GM19397 (cell line): ENCODE data around the gene POMP.
"Not testable (repeated sequence)": the region's sequence is repeated elsewhere in the genome, so short reads cannot be mapped to it uniquely, and the experiment has no call there.

Experiments
- ATAC-seq: cut with Tn5 transposase; IDR thresholded peaks from one replicate; pipeline ENCODE4 v1.9.1; 2021; ENCODE audit warnings: mild to moderate bottlenecking, moderate library complexity; ENCODE audit not compliant: unreplicated experiment

Gene POMP

GRCh38 chr13:28693605-28694491, 34.9 kb downstream of the POMP start:
- not testable (repeated sequence) for ATAC-seq

- no peak for ATAC-seq
These were observed 38.5 kb downstream of the POMP start for GRCh38 chr13:28697441-28697840.

GRCh38 chr13:28699246-28699645, 40.3 kb downstream of the POMP start:
- no peak for ATAC-seq

- ATAC-seq, result no peak
These were observed 45.4 kb downstream of the POMP start for GRCh38 chr13:28704282-28704681.

GRCh38 chr13:28704919-28705318, 46.0 kb downstream of the POMP start:
- ATAC-seq, result no peak

- ATAC-seq, result no peak
These were observed 46.6 kb downstream of the POMP start for GRCh38 chr13:28705461-28706083.

GRCh38 chr13:28707629-28708427, 48.9 kb downstream of the POMP start:
- peak; percentile 95 for ATAC-seq

GRCh38 chr13:28710161-28710560, 51.2 kb downstream of the POMP start:
- ATAC-seq, result no peak

- no peak for ATAC-seq
These were observed 55.7 kb downstream of the POMP start for GRCh38 chr13:28714651-28715050.

- no peak for ATAC-seq
These were observed 57.6 kb downstream of the POMP start for GRCh38 chr13:28716511-28716910.

- no peak for ATAC-seq
These were observed 58.2 kb downstream of the POMP start for GRCh38 chr13:28717170-28717569.

- no peak for ATAC-seq
These were observed 59.2 kb downstream of the POMP start for GRCh38 chr13:28718196-28718542.

- peak; percentile 99 for ATAC-seq
These were observed 59.8 kb downstream of the POMP start, which contains the start of gene SLC46A3 for GRCh38 chr13:28718543-28719226. Gene SLC46A3 (minus strand): TSS chr13:28718970. CDS start chr13:28717998, 972 bp downstream.

- ATAC-seq, result no peak
These were observed 60.5 kb downstream of the POMP start for GRCh38 chr13:28719227-28720055.

- no peak for ATAC-seq
These were observed 64.9 kb downstream of the POMP start for GRCh38 chr13:28723806-28724205.

GRCh38 chr13:28725046-28725610, 66.2 kb downstream of the POMP start:
- no peak for ATAC-seq
